ENCODE data around the gene DZIP1. TPM values are rescaled to one million over a fixed set of nuclear protein-coding genes. Genes with fewer than 3 reads are reported as not detected.
"Not testable (repeated sequence)": the region's sequence is repeated elsewhere in the genome, so short reads cannot be mapped to it uniquely, and the experiment has no call there.

The DZIP1 gene
- total and polyA plus RNA-seq, 12 donors = 2.0 to 7.0 (median 3.6) TPM

DNA sequence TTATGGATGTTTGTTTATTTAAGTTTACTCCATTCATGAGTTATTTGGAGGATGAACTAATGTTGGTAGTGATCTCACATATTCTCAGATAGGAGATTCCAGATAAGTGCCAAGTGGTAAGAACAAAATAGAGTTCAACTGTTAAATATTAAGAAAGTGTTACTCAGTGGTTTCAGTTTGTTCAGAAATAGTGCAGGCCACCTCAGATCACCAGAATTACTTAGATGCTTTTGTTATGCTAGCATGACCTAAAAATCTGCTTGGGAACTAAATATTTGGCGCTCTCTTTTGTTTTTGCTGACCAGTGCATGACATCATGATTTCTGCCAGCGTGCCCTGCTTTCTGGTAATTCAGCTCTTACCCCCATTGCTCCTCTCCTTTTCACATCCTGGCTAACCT lies 76.4 kb downstream of the DZIP1 start:
- peaks cover 0 to 4% (median 0%) of the 10 kb centered on the region in 11 donors for H3K9me3 ChIP-seq
- no peak for ATAC-seq
- peaks cover 0 to 13% (median 0%) of the 10 kb centered on the region in 9 donors for H3K4me1 ChIP-seq
- WGBS, 2 donors = 90 to 96% methylated on average over 2 of the region's 2 CpGs
- TF ChIP-seq, protein P1, sequence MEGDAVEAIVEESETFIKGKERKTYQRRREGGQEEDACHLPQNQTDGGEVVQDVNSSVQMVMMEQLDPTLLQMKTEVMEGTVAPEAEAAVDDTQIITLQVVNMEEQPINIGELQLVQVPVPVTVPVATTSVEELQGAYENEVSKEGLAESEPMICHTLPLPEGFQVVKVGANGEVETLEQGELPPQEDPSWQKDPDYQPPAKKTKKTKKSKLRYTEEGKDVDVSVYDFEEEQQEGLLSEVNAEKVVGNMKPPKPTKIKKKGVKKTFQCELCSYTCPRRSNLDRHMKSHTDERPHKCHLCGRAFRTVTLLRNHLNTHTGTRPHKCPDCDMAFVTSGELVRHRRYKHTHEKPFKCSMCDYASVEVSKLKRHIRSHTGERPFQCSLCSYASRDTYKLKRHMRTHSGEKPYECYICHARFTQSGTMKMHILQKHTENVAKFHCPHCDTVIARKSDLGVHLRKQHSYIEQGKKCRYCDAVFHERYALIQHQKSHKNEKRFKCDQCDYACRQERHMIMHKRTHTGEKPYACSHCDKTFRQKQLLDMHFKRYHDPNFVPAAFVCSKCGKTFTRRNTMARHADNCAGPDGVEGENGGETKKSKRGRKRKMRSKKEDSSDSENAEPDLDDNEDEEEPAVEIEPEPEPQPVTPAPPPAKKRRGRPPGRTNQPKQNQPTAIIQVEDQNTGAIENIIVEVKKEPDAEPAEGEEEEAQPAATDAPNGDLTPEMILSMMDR (IDR thresholded peaks at IDR 0.05) = no peak
- H3K27me3 ChIP-seq = no peaks in the 10 kb centered on the region
- H3K4me3 ChIP-seq = no peak overlapping the region
- no peak overlapping the region for H3K27ac ChIP-seq
- intact Hi-C loops (cut with DNase I) = no loop called here
- H3K36me3 ChIP-seq = no peaks in the 10 kb centered on the region
- no peak for DNase-seq

DNA sequence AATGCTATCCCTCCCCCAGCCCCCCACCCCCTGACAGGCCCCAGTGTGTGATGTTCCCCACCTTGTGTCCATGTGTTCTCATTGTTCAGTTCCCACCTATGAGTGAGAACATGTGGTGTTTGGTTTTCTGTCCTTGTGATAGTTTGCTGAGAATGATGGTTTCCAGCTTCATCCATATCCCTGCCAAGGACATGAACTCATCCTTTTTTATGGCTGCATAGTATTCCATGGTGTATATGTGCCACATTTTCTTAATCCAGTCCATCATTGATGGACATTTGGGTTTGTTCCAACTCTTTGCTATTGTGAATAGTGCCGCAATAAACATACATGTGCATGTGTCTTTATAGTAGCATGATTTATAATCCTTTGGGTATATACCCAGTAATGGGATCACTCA lies 78.7 kb downstream of the DZIP1 start:
- DNase-seq; H3K27me3 ChIP-seq; H3K27ac ChIP-seq; H3K36me3 ChIP-seq; ATAC-seq; H3K4me3 ChIP-seq; intact Hi-C loops (cut with DNase I); H3K9me3 ChIP-seq: not testable (repeated sequence)
- WGBS, 2 donors = 97 to 100% methylated on average over 1 of the region's 1 CpG
- H3K4me1 ChIP-seq = peaks cover 0 to 13% (median 0%) of the 10 kb centered on the region in 9 donors

DNA sequence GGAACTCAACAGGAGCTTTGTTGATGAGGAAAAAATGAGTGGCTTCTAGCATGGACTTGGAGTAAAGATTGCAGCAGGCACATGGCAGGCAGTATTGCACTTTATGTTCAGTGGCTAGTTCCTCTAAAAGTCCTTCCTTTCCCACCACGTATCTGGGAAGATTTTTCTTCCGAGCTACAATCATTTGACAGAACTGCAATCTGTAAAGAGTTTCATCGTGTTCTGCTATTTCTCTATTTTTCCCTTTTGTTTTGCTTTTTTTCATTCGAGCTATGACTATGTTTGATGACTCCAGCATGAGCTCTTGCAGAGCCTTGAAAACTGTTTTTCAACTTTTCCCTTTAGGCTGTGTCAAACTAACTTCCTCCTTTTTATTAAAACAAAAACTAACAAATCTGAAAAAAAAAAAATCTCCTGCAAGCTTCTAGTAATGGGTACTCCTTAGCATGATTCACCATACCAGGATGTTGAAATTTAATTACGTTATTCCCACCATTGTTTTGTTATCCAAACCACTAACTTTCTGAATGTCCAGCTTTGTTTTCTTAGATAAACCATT lies 79.7 kb downstream of the DZIP1 start:
- Histone ChIP-seq H3K27me3 (peaks cover 0 to 12% (median 0%) of the 10 kb centered on the region in 7 donors), H3K4me1 (peaks cover 0 to 13% (median 0%) of the 10 kb centered on the region in 9 donors), H3K27ac (peak overlapping the region in 1 of 10 donors; percentile 28), H3K36me3 (no peaks in the 10 kb centered on the region), H3K9me3 (peaks cover 0 to 4% (median 0%) of the 10 kb centered on the region in 11 donors), H3K4me3 (no peak overlapping the region)
- DNase-seq = no peak
- WGBS, 2 donors = 47 to 61% methylated on average over 5 of the region's 5 CpGs
- peak in 1 of 8 donors; percentile 22 for ATAC-seq
- intact Hi-C loops (cut with DNase I) = no loop called here
- TF ChIP-seq, protein P1 (IDR thresholded peaks at IDR 0.05) = no peak

DNA sequence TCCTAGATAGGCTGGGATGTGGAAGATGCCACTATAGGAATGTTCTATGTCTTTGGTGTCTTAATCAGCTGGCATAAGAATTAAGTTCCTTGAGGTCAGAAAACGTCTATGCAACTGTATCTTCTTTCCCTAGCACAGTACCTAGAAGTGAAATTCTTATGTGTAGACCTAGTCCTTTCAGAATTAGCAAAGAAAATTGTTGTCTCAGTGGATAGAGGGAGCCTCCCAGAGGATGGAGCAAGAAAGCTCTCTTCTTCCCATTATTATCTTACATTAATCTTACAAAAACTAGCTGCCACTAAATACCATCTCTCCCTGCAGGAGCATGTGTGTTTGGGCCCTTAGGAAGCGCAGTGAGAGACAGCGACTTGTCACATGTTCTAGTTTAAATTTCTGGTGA lies 80.4 kb downstream of the DZIP1 start:
- Histone ChIP-seq H3K36me3 (no peaks in the 10 kb centered on the region), H3K4me3 (no peak overlapping the region), H3K9me3 (peaks cover 0 to 4% (median 0%) of the 10 kb centered on the region in 11 donors), H3K4me1 (peaks cover 0 to 13% (median 0%) of the 10 kb centered on the region in 9 donors), H3K27me3 (peaks cover 0 to 19% (median 0%) of the 10 kb centered on the region in 7 donors), H3K27ac (peak overlapping the region in 1 of 10 donors; percentile 28)
- TF ChIP-seq, protein P1 (IDR thresholded peaks at IDR 0.05) = no peak
- intact Hi-C loops (cut with DNase I) = no loop called here
- DNase-seq (no peak), ATAC-seq (no peak)
- 69 to 72% methylated on average over 3 of the region's 3 CpGs for WGBS, 2 donors

DNA sequence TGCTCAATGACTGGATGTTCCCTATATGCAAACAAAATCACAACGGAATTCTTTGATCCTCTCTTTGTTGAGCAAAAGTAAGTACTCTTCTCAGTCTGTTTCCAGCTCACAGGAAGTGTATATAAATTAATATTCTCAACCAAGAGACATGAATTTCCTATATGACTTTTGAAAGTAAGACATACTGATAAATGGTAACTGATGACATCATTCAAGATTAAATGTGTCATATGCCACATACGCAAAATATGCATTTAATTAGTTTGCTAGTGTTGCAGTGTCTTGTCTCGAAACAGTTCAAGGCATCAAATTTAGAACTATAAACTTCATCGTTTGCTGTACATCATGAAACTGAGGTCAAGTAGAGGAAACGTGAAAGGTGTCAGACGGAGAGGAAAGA lies 84.1 kb downstream of the DZIP1 start:
- H3K36me3 ChIP-seq = no peaks in the 10 kb centered on the region
- peaks cover 0 to 39% (median 11%) of the 10 kb centered on the region in 7 donors for H3K27me3 ChIP-seq
- no peak for DNase-seq
- H3K27ac ChIP-seq = no peak overlapping the region
- peaks cover 0 to 12% (median 0%) of the 10 kb centered on the region in 9 donors for H3K4me1 ChIP-seq
- no peaks in the 10 kb centered on the region for H3K9me3 ChIP-seq
- ATAC-seq = no peak
- intact Hi-C loops (cut with DNase I) = no loop called here
- H3K4me3 ChIP-seq = no peak overlapping the region
- TF ChIP-seq, protein P1 (IDR thresholded peaks at IDR 0.05) = no peak
- 83 to 86% methylated on average over 6 of the region's 6 CpGs for WGBS, 2 donors

All from heart right ventricle (tissue), 16 donors.